Measurements from ENCODE around the gene PUM2.

DNA sequence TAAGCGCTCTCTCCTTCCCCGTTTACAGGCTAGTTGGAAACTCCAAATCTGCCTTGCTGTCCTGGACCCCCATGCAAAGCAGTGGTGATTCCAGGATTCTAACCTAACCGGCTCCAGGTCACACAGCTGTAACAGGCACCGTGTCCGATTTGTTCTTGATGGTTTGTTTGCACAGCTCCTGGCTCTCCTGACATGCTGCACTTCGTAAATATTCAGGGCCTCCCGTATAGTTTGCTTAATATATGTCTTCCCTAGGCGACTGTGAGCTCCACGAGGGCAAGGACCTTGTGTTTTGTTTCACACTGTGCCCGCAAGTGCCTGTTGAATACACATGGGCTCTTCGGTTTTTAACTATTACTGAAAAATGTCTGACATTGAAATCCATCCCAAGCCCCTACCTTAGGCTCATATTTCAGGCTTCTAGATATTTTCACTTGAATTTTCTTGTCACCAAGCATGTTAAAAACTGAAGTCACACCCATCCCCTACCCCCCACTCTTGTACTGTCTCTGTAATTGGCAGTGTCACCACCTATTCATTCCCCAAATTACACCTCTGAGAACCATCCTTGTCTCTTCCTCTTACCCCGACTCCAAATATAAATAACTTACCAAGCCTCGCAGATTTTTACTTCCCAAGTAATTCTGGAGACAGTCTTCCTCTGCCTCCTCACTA is 1.0 kb upstream of the PUM2 start:
- TF ChIP-seq, protein P1, sequence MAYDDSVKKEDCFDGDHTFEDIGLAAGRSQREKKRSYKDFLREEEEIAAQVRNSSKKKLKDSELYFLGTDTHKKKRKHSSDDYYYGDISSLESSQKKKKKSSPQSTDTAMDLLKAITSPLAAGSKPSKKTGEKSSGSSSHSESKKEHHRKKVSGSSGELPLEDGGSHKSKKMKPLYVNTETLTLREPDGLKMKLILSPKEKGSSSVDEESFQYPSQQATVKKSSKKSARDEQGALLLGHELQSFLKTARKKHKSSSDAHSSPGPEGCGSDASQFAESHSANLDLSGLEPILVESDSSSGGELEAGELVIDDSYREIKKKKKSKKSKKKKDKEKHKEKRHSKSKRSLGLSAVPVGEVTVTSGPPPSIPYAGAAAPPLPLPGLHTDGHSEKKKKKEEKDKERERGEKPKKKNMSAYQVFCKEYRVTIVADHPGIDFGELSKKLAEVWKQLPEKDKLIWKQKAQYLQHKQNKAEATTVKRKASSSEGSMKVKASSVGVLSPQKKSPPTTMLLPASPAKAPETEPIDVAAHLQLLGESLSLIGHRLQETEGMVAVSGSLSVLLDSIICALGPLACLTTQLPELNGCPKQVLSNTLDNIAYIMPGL (CRISPR knock-in tag; IDR thresholded peaks at IDR 0.05): no peak
- TF ChIP-seq, protein P2, sequence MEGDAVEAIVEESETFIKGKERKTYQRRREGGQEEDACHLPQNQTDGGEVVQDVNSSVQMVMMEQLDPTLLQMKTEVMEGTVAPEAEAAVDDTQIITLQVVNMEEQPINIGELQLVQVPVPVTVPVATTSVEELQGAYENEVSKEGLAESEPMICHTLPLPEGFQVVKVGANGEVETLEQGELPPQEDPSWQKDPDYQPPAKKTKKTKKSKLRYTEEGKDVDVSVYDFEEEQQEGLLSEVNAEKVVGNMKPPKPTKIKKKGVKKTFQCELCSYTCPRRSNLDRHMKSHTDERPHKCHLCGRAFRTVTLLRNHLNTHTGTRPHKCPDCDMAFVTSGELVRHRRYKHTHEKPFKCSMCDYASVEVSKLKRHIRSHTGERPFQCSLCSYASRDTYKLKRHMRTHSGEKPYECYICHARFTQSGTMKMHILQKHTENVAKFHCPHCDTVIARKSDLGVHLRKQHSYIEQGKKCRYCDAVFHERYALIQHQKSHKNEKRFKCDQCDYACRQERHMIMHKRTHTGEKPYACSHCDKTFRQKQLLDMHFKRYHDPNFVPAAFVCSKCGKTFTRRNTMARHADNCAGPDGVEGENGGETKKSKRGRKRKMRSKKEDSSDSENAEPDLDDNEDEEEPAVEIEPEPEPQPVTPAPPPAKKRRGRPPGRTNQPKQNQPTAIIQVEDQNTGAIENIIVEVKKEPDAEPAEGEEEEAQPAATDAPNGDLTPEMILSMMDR (IDR thresholded peaks at IDR 0.05): no peak
- TF ChIP-seq JUN (CRISPR knock-in tag; IDR thresholded peaks at IDR 0.05) (no peak), TEAD4 (CRISPR knock-in tag; IDR thresholded peaks at IDR 0.05) (no peak), GTF2I (CRISPR knock-in tag; conservative IDR thresholded peaks at IDR 0.05) (no peak), CREB1 (CRISPR knock-in tag; IDR thresholded peaks at IDR 0.05) (no peak), ZNF416 (CRISPR knock-in tag; IDR thresholded peaks at IDR 0.05) (no peak)
- TF ChIP-seq, protein P3, sequence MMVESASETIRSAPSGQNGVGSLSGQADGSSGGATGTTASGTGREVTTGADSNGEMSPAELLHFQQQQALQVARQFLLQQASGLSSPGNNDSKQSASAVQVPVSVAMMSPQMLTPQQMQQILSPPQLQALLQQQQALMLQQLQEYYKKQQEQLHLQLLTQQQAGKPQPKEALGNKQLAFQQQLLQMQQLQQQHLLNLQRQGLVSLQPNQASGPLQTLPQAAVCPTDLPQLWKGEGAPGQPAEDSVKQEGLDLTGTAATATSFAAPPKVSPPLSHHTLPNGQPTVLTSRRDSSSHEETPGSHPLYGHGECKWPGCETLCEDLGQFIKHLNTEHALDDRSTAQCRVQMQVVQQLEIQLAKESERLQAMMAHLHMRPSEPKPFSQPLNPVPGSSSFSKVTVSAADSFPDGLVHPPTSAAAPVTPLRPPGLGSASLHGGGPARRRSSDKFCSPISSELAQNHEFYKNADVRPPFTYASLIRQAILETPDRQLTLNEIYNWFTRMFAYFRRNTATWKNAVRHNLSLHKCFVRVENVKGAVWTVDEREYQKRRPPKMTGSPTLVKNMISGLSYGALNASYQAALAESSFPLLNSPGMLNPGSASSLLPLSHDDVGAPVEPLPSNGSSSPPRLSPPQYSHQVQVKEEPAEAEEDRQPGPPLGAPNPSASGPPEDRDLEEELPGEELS (CRISPR knock-in tag; IDR thresholded peaks at IDR 0.05): no peak
- TF ChIP-seq, protein P4, sequence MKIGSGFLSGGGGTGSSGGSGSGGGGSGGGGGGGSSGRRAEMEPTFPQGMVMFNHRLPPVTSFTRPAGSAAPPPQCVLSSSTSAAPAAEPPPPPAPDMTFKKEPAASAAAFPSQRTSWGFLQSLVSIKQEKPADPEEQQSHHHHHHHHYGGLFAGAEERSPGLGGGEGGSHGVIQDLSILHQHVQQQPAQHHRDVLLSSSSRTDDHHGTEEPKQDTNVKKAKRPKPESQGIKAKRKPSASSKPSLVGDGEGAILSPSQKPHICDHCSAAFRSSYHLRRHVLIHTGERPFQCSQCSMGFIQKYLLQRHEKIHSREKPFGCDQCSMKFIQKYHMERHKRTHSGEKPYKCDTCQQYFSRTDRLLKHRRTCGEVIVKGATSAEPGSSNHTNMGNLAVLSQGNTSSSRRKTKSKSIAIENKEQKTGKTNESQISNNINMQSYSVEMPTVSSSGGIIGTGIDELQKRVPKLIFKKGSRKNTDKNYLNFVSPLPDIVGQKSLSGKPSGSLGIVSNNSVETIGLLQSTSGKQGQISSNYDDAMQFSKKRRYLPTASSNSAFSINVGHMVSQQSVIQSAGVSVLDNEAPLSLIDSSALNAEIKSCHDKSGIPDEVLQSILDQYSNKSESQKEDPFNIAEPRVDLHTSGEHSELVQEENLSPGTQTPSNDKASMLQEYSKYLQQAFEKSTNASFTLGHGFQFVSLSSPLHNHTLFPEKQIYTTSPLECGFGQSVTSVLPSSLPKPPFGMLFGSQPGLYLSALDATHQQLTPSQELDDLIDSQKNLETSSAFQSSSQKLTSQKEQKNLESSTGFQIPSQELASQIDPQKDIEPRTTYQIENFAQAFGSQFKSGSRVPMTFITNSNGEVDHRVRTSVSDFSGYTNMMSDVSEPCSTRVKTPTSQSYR (CRISPR knock-in tag; IDR thresholded peaks at IDR 0.05): no peak
- TF ChIP-seq, protein P5, sequence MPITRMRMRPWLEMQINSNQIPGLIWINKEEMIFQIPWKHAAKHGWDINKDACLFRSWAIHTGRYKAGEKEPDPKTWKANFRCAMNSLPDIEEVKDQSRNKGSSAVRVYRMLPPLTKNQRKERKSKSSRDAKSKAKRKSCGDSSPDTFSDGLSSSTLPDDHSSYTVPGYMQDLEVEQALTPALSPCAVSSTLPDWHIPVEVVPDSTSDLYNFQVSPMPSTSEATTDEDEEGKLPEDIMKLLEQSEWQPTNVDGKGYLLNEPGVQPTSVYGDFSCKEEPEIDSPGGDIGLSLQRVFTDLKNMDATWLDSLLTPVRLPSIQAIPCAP (CRISPR knock-in tag; IDR thresholded peaks at IDR 0.05): no peak
- TF ChIP-seq, protein P6, sequence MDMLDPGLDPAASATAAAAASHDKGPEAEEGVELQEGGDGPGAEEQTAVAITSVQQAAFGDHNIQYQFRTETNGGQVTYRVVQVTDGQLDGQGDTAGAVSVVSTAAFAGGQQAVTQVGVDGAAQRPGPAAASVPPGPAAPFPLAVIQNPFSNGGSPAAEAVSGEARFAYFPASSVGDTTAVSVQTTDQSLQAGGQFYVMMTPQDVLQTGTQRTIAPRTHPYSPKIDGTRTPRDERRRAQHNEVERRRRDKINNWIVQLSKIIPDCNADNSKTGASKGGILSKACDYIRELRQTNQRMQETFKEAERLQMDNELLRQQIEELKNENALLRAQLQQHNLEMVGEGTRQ (CRISPR knock-in tag; IDR thresholded peaks at IDR 0.05): no peak
- TF ChIP-seq, protein P7, sequence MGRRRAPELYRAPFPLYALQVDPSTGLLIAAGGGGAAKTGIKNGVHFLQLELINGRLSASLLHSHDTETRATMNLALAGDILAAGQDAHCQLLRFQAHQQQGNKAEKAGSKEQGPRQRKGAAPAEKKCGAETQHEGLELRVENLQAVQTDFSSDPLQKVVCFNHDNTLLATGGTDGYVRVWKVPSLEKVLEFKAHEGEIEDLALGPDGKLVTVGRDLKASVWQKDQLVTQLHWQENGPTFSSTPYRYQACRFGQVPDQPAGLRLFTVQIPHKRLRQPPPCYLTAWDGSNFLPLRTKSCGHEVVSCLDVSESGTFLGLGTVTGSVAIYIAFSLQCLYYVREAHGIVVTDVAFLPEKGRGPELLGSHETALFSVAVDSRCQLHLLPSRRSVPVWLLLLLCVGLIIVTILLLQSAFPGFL (CRISPR knock-in tag; IDR thresholded peaks at IDR 0.05; ENCODE audit: borderline replicate concordance): no peak
- TF ChIP-seq, protein P8, sequence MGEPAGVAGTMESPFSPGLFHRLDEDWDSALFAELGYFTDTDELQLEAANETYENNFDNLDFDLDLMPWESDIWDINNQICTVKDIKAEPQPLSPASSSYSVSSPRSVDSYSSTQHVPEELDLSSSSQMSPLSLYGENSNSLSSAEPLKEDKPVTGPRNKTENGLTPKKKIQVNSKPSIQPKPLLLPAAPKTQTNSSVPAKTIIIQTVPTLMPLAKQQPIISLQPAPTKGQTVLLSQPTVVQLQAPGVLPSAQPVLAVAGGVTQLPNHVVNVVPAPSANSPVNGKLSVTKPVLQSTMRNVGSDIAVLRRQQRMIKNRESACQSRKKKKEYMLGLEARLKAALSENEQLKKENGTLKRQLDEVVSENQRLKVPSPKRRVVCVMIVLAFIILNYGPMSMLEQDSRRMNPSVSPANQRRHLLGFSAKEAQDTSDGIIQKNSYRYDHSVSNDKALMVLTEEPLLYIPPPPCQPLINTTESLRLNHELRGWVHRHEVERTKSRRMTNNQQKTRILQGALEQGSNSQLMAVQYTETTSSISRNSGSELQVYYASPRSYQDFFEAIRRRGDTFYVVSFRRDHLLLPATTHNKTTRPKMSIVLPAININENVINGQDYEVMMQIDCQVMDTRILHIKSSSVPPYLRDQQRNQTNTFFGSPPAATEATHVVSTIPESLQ (CRISPR knock-in tag; IDR thresholded peaks at IDR 0.05): no peak
